HepG2 (cell line): ENCODE results near the gene ZBTB4. TPM values are rescaled to one million over a fixed set of nuclear protein-coding genes. Genes with fewer than 3 reads are reported as not detected.

Experiments
- ATF2 ChIP-seq: sonication (generic); formaldehyde crosslinking; IDR thresholded peaks from 2 replicates; pipeline ENCODE4 v1.4.0; 2020; ENCODE audit warnings: missing genetic modification reagents
- CBX5 ChIP-seq: sonication (generic); formaldehyde crosslinking; IDR thresholded peaks from 2 replicates; pipeline ENCODE4 v1.4.0; 2020; ENCODE audit warnings: missing genetic modification reagents, borderline replicate concordance
- CEBPZ ChIP-seq: IDR thresholded peaks from 2 replicates; pipeline ENCODE4 v1.6.1; 2012; ENCODE audit warnings: low read length, improper control_type of control experiment
- FOXO4 ChIP-seq: sonication (generic); formaldehyde crosslinking; conservative IDR thresholded peaks from 2 replicates; pipeline ENCODE4 v1.8.1; 2023; ENCODE audit warnings: missing genetic modification reagents
- GZF1 ChIP-seq: sonication (generic); formaldehyde crosslinking; IDR thresholded peaks from 2 replicates; pipeline ENCODE4 v1.5.1; 2020; ENCODE audit warnings: mild to moderate bottlenecking, missing genetic modification reagents
- HNRNPH1 ChIP-seq: fragments of 200-400 bp; formaldehyde crosslinking; optimal IDR thresholded peaks from 2 replicates; pipeline ENCODE3; 2017; ENCODE audit warnings: mild to moderate bottlenecking, low read depth, low read length
- MEIS1 ChIP-seq: sonication (generic); formaldehyde crosslinking; IDR thresholded peaks from 2 replicates; pipeline ENCODE4 v1.9.0; 2021; ENCODE audit warnings: mild to moderate bottlenecking, missing genetic modification reagents, moderate library complexity, borderline replicate concordance
- NFYC ChIP-seq: IDR thresholded peaks from 2 replicates; pipeline ENCODE4 v1.6.1; 2016; ENCODE audit warnings: missing genetic modification reagents, missing compliant biosample characterization
- PAX8 ChIP-seq: sonication (generic); formaldehyde crosslinking; IDR thresholded peaks from 2 replicates; pipeline ENCODE4 v1.8.0; 2022; ENCODE audit warnings: mild to moderate bottlenecking, missing genetic modification reagents, borderline replicate concordance
- PCBP1 ChIP-seq: fragments of 200-400 bp; formaldehyde crosslinking; IDR thresholded peaks from 2 replicates; pipeline ENCODE4 v1.6.1; 2017; ENCODE audit warnings: mild to moderate bottlenecking, low read depth, low read length, borderline replicate concordance
- PRDM10 ChIP-seq: sonication (generic); formaldehyde crosslinking; IDR thresholded peaks from 2 replicates; pipeline ENCODE4 v1.4.0; 2020; ENCODE audit warnings: low read depth, missing genetic modification reagents
- RARA ChIP-seq: IDR thresholded peaks from 2 replicates; pipeline ENCODE4 v1.6.1; 2016; ENCODE audit warnings: missing genetic modification reagents, missing compliant biosample characterization
- SP1 ChIP-seq, 2 experiments: fragments of 450-650 bp in 1 of 2; sonication (generic) in 1 of 2; formaldehyde crosslinking in 1 of 2; IDR thresholded peaks; 2 replicates each; pipeline versions ENCODE4 v1.4.0 to v1.6.1; 2016 to 2020; ENCODE audit warnings: missing genetic modification reagents in 1 of 2
- SP140L ChIP-seq: sonication (generic); formaldehyde crosslinking; IDR thresholded peaks from 2 replicates; pipeline ENCODE4 v1.4.0; 2020; ENCODE audit warnings: missing genetic modification reagents, borderline replicate concordance
- SP4 ChIP-seq: sonication (generic); formaldehyde crosslinking; IDR thresholded peaks from 2 replicates; pipeline ENCODE4 v1.8.1; 2023; ENCODE audit warnings: mild to moderate bottlenecking, missing genetic modification reagents
- ZFP36L1 ChIP-seq: sonication (generic); formaldehyde crosslinking; IDR thresholded peaks from 2 replicates; pipeline ENCODE4 v1.8.0; 2022; ENCODE audit warnings: mild to moderate bottlenecking, missing genetic modification reagents, moderate library complexity
- ZNF678 ChIP-seq: sonication (generic); formaldehyde crosslinking; IDR thresholded peaks from 2 replicates; pipeline ENCODE4 v1.4.0; 2020; ENCODE audit warnings: mild to moderate bottlenecking, missing genetic modification reagents
- ZNF788 ChIP-seq: sonication (generic); formaldehyde crosslinking; IDR thresholded peaks from 2 replicates; pipeline ENCODE4 v1.5.0; 2020; ENCODE audit warnings: mild to moderate bottlenecking, missing genetic modification reagents, borderline replicate concordance
- ZNF790 ChIP-seq: sonication (generic); formaldehyde crosslinking; IDR thresholded peaks from 2 replicates; pipeline ENCODE4 v1.8.0; 2022; ENCODE audit warnings: missing genetic modification reagents, mild to moderate bottlenecking, borderline replicate concordance
- polyA plus RNA-seq, 8 experiments: library from polyadenylated mRNA; depleted of rRNA in 3 of 8; stranded (reverse) in 7 of 8; unstranded in 1 of 8; fragments of >200 nt; fragmentation: Illumina TruSeq in 4 of 8; extraction: Trizol in 4 of 8; gene quantifications; 2 replicates each; pipeline versions ENCODE4 v1.2.1 to v1.2.3, GENCODE V29; 2011 to 2016; ENCODE audit warnings: low read depth in 4 of 8, missing spikeins in 1 of 8, mixed read lengths in 1 of 8; ENCODE audit not compliant: insufficient read depth in 1 of 8
- total RNA-seq, 5 experiments: library from RNA; depleted of rRNA; stranded (reverse); fragments of >200 nt; fragmentation: Illumina TruSeq; extraction: Trizol; gene quantifications; 2 replicates each; pipeline ENCODE4 v1.2.3, GENCODE V29; 2016; ENCODE audit warnings: low read depth in 1 of 5

ZBTB4 gene
- total and polyA plus RNA-seq, 2 of the 13 experiments (the other 11 are each of a cell fraction or from before 2014, with no cell fraction given): 4.3 to 7.4 TPM

- no peak for TF ChIP-seq CEBPZ
- no peak for TF ChIP-seq PAX8 (CRISPR knock-in tag)
- TF ChIP-seq MEIS1: no peak
- no peak for TF ChIP-seq GZF1 (CRISPR knock-in tag)
- no peak for TF ChIP-seq ATF2 (CRISPR knock-in tag)
- no peak for TF ChIP-seq ZNF788 (CRISPR knock-in tag)
- TF ChIP-seq FOXO4 (CRISPR knock-in tag): 0 out of 2 replicates have a peak, but pooled peaks have one; percentile 56
- no peak for TF ChIP-seq NFYC (CRISPR knock-in tag)
- no peak for TF ChIP-seq RARA
- TF ChIP-seq SP4 (CRISPR knock-in tag): 0 out of 2 replicates have a peak, but pooled peaks have one; percentile 17
- no peak for TF ChIP-seq ZNF678 (CRISPR knock-in tag)
- TF ChIP-seq ZNF790: no peak
- TF ChIP-seq CBX5 (CRISPR knock-in tag): peak; percentile 16; the same call in 1 of the 2 replicates
- TF ChIP-seq SP1 (IDR thresholded peaks at IDR 0.05): no peak
- TF ChIP-seq SP1 (CRISPR knock-in tag; IDR thresholded peaks at IDR 0.05): no peak
- no peak for TF ChIP-seq ZFP36L1 (CRISPR knock-in tag)
- TF ChIP-seq PCBP1: no peak
- TF ChIP-seq HNRNPH1: no peak
- TF ChIP-seq SP140L: 0 out of 2 replicates have a peak, but pooled peaks have one; percentile 38
- TF ChIP-seq PRDM10 (CRISPR knock-in tag): peak; percentile 33; the same call in 1 of the 2 replicates
Measured at GRCh38 chr17:7483255-7484066, 4.0 kb upstream of the ZBTB4 start (continued).
